SU-DHL-6 (cell line): ENCODE results near the gene SPANXN5.

Experiments used
- H2AFZ ChIP-seq: fragments of 200-600 bp; sonication (generic); 2 replicates; pipeline ENCODE4 v1.6.1; 2014; ENCODE audit warnings: low read depth, mild to moderate bottlenecking, moderate library complexity, mixed read lengths, antibody characterized with exemption, low read length; ENCODE audit not compliant: severe bottlenecking
- H3F3A ChIP-seq: fragments of 200-600 bp; shearing (Covaris generic); 2 replicates; pipeline ENCODE4 v1.6.0; 2016; ENCODE audit warnings: antibody characterized with exemption, mild to moderate bottlenecking; ENCODE audit not compliant: insufficient read depth
- H3K27ac ChIP-seq: fragments of 200-600 bp; sonication (generic); 2 replicates; pipeline ENCODE4 v1.5.1; 2016; ENCODE audit warnings: low read depth, mild to moderate bottlenecking, low read length, moderate library complexity, mixed read lengths
- H3K27me3 ChIP-seq: fragments of 200-600 bp; sonication (generic), shearing (Covaris generic); 2 replicates; pipeline ENCODE4 v1.6.0; 2014; ENCODE audit warnings: mild to moderate bottlenecking, low read length
- H3K36me3 ChIP-seq: fragments of 200-600 bp; sonication (generic); 2 replicates; pipeline ENCODE4 v1.6.1; 2014; ENCODE audit warnings: mild to moderate bottlenecking, low read length, mixed read lengths
- H3K4me2 ChIP-seq: fragments of 300-600, 200-600 bp; shearing (Covaris generic), sonication (generic); 2 replicates; pipeline ENCODE4 v1.6.0; 2014; ENCODE audit warnings: low read length, low read depth, mild to moderate bottlenecking; ENCODE audit not compliant: poor library complexity, severe bottlenecking
- H3K4me3 ChIP-seq: fragments of 200-600 bp; sonication (generic); 2 replicates; pipeline ENCODE4 v1.5.1; 2014; ENCODE audit warnings: antibody characterized with exemption, low read length, mild to moderate bottlenecking, mixed read lengths; ENCODE audit not compliant: insufficient read depth, poor library complexity, severe bottlenecking
- H3K79me2 ChIP-seq: fragments of 200-600 bp; sonication (generic); 2 replicates; pipeline ENCODE4 v1.6.1; 2014; ENCODE audit warnings: mild to moderate bottlenecking, low read length, moderate library complexity; ENCODE audit not compliant: insufficient read depth
- H3K9ac ChIP-seq: fragments of 200-600 bp; sonication (generic); 2 replicates; pipeline ENCODE4 v1.7.0; 2014; ENCODE audit warnings: mild to moderate bottlenecking, low read length
- H3K9me2 ChIP-seq: fragments of 200-600 bp; sonication (generic); replicated peaks from 2 replicates; pipeline ENCODE4 v1.6.1; 2014; ENCODE audit warnings: low read length; ENCODE audit not compliant: insufficient read depth
- H3K9me3 ChIP-seq: fragments of 200-600 bp; sonication (generic); 2 replicates; pipeline ENCODE4 v1.6.1; 2014; ENCODE audit warnings: low read length, mixed read lengths; ENCODE audit not compliant: insufficient read depth
- H4K20me1 ChIP-seq: fragments of 200-600 bp; sonication (generic); 2 replicates; pipeline ENCODE4 v1.6.1; 2014; ENCODE audit warnings: low read depth, mild to moderate bottlenecking, antibody characterized with exemption, low read length, moderate library complexity, mixed read lengths
- EZH2phosphoT487 ChIP-seq: fragments of 200-600 bp; sonication (generic), shearing (Covaris generic); conservative IDR thresholded peaks from 2 replicates; pipeline ENCODE4 v1.6.1; 2018; ENCODE audit warnings: mild to moderate bottlenecking, antibody characterized with exemption, low read length, moderate library complexity, mixed read lengths
- TF ChIP-seq, protein P1 (sequence below): fragments of 200-600 bp; sonication (generic); IDR thresholded peaks from one replicate; pipeline ENCODE4 v1.5.1; 2017; ENCODE audit warnings: antibody characterized with exemption, mild to moderate bottlenecking, low read length, moderate library complexity; ENCODE audit not compliant: insufficient read depth, poor library complexity, severe bottlenecking

The SPANXN5 gene

GRCh38 chrX:52824608-52825007, 27.4 kb upstream of the SPANXN5 start:
- H4K20me1 ChIP-seq, result no peaks in the 10 kb centered on the region
- no peaks in the 10 kb centered on the region for H3K79me2 ChIP-seq
- no peak overlapping the region for H2AFZ ChIP-seq
- no peak overlapping the region for H3K27ac ChIP-seq
- H3K36me3 ChIP-seq, result no peaks in the 10 kb centered on the region
- H3K9ac ChIP-seq, result no peak overlapping the region
- no peaks in the 10 kb centered on the region for H3K9me2 ChIP-seq
- H3K9me3 ChIP-seq, result no peaks in the 10 kb centered on the region
- H3K27me3 ChIP-seq, result no peaks in the 10 kb centered on the region
- no peak overlapping the region for H3K4me3 ChIP-seq
- H3F3A ChIP-seq, result no peaks in the 10 kb centered on the region
- TF ChIP-seq, protein P1, sequence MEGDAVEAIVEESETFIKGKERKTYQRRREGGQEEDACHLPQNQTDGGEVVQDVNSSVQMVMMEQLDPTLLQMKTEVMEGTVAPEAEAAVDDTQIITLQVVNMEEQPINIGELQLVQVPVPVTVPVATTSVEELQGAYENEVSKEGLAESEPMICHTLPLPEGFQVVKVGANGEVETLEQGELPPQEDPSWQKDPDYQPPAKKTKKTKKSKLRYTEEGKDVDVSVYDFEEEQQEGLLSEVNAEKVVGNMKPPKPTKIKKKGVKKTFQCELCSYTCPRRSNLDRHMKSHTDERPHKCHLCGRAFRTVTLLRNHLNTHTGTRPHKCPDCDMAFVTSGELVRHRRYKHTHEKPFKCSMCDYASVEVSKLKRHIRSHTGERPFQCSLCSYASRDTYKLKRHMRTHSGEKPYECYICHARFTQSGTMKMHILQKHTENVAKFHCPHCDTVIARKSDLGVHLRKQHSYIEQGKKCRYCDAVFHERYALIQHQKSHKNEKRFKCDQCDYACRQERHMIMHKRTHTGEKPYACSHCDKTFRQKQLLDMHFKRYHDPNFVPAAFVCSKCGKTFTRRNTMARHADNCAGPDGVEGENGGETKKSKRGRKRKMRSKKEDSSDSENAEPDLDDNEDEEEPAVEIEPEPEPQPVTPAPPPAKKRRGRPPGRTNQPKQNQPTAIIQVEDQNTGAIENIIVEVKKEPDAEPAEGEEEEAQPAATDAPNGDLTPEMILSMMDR, result no peak
- no peak for TF ChIP-seq EZH2phosphoT487
- no peak overlapping the region for H3K4me2 ChIP-seq

DNA sequence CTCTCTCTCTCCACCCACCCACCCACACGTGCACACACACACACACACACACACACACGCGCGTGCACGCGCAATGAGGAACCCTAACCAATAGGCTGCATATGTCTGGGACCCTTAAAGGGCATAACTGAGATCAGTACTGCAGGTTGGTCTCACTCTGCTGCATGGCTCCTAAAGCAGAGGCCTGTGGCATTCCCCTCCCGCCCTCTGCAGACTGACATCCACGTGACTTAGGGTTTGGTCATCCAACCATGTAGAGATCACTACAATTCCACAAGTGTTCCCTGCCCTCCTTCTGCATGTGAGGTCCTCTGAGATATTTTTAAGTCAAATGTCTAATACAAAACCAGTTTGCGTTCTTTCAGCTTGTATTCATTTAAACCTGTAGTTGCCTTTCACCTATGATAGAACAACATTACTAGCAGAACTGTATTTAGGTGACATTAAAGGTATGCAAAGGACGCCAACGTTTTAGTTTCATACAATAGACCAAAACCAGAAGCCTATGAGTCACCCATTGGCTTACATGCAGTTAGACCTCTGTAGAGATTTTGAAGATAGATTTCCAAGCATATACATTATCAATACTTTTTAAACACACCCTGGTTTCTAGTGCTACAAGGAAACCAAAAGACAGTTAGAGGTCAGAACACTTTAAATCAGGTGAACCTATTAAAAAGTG, 24.0 kb upstream of the SPANXN5 start:
- Histone ChIP-seq H3K9me3 (no peaks in the 10 kb centered on the region), H3K79me2 (no peaks in the 10 kb centered on the region), H3K27me3 (no peaks in the 10 kb centered on the region), H3K9me2 (no peaks in the 10 kb centered on the region), H3K4me2 (no peak overlapping the region), H3K36me3 (no peaks in the 10 kb centered on the region), H3K4me3 (no peak overlapping the region), H3K9ac (no peak overlapping the region), H3F3A (no peaks in the 10 kb centered on the region), H2AFZ (no peak overlapping the region), H4K20me1 (no peaks in the 10 kb centered on the region), H3K27ac (no peak overlapping the region)
- no peak for TF ChIP-seq EZH2phosphoT487
- TF ChIP-seq, protein P1, result no peak

DNA sequence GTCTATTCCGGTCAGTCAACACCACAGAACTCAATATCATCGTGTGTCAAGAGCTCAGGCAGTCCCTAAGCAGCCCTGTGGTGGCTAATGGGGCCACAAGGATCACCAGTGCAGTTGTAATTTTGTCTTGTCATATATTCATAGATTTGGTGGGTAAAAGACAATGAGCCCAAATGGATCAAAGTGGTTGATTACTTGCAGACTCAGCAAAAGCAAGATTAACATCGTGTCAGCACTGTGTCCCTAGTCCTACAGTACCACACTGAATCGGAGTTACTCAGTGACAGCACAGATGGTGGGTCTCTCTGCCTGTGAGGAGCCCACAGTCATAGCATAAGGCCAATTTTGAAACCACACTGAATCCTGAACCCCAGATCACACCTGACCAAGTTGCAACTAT, 22.6 kb upstream of the SPANXN5 start:
- Histone ChIP-seq H3K36me3 (no peaks in the 10 kb centered on the region), H3F3A (no peaks in the 10 kb centered on the region), H3K9ac (no peak overlapping the region), H3K4me3 (no peak overlapping the region), H4K20me1 (no peaks in the 10 kb centered on the region), H3K27ac (no peak overlapping the region), H3K9me3 (no peaks in the 10 kb centered on the region), H3K79me2 (no peaks in the 10 kb centered on the region), H3K9me2 (no peaks in the 10 kb centered on the region), H3K27me3 (no peaks in the 10 kb centered on the region), H2AFZ (no peak overlapping the region), H3K4me2 (no peak overlapping the region)
- TF ChIP-seq, protein P1, result no peak
- no peak for TF ChIP-seq EZH2phosphoT487
